HepG2 (cell line): ENCODE data around the gene RBCK1.
"Not testable (repeated sequence)": the region's sequence is repeated elsewhere in the genome, so short reads cannot be mapped to it uniquely, and the experiment has no call there.

Experiments
- CTCF ChIP-seq: sonication (generic); formaldehyde crosslinking; IDR thresholded peaks from 2 replicates; pipeline ENCODE4 v1.5.0; 2020; ENCODE audit warnings: mild to moderate bottlenecking, missing genetic modification reagents, moderate library complexity
- MXD4 ChIP-seq: IDR thresholded peaks from 2 replicates; pipeline ENCODE4 v1.6.1; 2016; ENCODE audit warnings: mild to moderate bottlenecking, missing biosample characterization, missing genetic modification reagents
- MYC ChIP-seq: sonication (generic); formaldehyde crosslinking; IDR thresholded peaks from 2 replicates; pipeline ENCODE4 v1.9.0; 2021; ENCODE audit warnings: missing genetic modification reagents, borderline replicate concordance
- NRL ChIP-seq: sonication (generic); formaldehyde crosslinking; IDR thresholded peaks from 2 replicates; pipeline ENCODE4 v1.5.0; 2020; ENCODE audit warnings: missing genetic modification reagents, mild to moderate bottlenecking, moderate library complexity, borderline replicate concordance
- PHF21A ChIP-seq: sonication (generic); formaldehyde crosslinking; IDR thresholded peaks from 2 replicates; pipeline ENCODE4 v1.5.0; 2020; ENCODE audit warnings: mild to moderate bottlenecking, missing genetic modification reagents
- TAF1 ChIP-seq: sonication (generic); formaldehyde crosslinking; IDR thresholded peaks from 2 replicates; pipeline ENCODE4 v1.4.0; 2020; ENCODE audit warnings: missing genetic modification reagents
- ZNF280B ChIP-seq: sonication (generic); formaldehyde crosslinking; IDR thresholded peaks from 2 replicates; pipeline ENCODE4 v1.5.0; 2020; ENCODE audit warnings: missing genetic modification reagents, mild to moderate bottlenecking, borderline replicate concordance
- ZNF552 ChIP-seq: sonication (generic); formaldehyde crosslinking; IDR thresholded peaks from 2 replicates; pipeline ENCODE4 v1.9.0; 2022; ENCODE audit warnings: missing genetic modification reagents, mild to moderate bottlenecking, borderline replicate concordance
- ZNF580 ChIP-seq: IDR thresholded peaks from 2 replicates; pipeline ENCODE4 v1.6.1; 2016; ENCODE audit warnings: low read depth, borderline replicate concordance
- ZNF746 ChIP-seq: sonication (generic); formaldehyde crosslinking; IDR thresholded peaks from 2 replicates; pipeline ENCODE4 v1.8.0; 2022; ENCODE audit warnings: mild to moderate bottlenecking, missing genetic modification reagents
- ZSCAN29 ChIP-seq: sonication (generic); formaldehyde crosslinking; conservative IDR thresholded peaks from 2 replicates; pipeline ENCODE4 v1.4.0; 2020; ENCODE audit warnings: mild to moderate bottlenecking, missing genetic modification reagents
- TF ChIP-seq, protein P1 (sequence below): IDR thresholded peaks from 2 replicates; pipeline ENCODE4 v1.6.1; 2016
- TF ChIP-seq, protein P2 (sequence below): sonication (generic); formaldehyde crosslinking; IDR thresholded peaks from 2 replicates; pipeline ENCODE4 v1.4.0; 2020; ENCODE audit warnings: missing genetic modification reagents
- TF ChIP-seq, protein P3 (sequence below): sonication (generic); formaldehyde crosslinking; IDR thresholded peaks from 2 replicates; pipeline ENCODE4 v1.8.1; 2023; ENCODE audit warnings: missing genetic modification reagents, inconsistent platforms, borderline replicate concordance

- TF ChIP-seq MYC (CRISPR knock-in tag); ZNF580 (CRISPR knock-in tag); MXD4; ZNF552 (CRISPR knock-in tag); CTCF (CRISPR knock-in tag); TAF1 (CRISPR knock-in tag); NRL (CRISPR knock-in tag); ZNF280B (CRISPR knock-in tag); ZSCAN29; ZNF746 (CRISPR knock-in tag); PHF21A (CRISPR knock-in tag): not testable (repeated sequence)
- TF ChIP-seq, protein P1, sequence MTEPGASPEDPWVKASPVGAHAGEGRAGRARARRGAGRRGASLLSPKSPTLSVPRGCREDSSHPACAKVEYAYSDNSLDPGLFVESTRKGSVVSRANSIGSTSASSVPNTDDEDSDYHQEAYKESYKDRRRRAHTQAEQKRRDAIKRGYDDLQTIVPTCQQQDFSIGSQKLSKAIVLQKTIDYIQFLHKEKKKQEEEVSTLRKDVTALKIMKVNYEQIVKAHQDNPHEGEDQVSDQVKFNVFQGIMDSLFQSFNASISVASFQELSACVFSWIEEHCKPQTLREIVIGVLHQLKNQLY (CRISPR knock-in tag): not testable (repeated sequence)
- TF ChIP-seq, protein P2, sequence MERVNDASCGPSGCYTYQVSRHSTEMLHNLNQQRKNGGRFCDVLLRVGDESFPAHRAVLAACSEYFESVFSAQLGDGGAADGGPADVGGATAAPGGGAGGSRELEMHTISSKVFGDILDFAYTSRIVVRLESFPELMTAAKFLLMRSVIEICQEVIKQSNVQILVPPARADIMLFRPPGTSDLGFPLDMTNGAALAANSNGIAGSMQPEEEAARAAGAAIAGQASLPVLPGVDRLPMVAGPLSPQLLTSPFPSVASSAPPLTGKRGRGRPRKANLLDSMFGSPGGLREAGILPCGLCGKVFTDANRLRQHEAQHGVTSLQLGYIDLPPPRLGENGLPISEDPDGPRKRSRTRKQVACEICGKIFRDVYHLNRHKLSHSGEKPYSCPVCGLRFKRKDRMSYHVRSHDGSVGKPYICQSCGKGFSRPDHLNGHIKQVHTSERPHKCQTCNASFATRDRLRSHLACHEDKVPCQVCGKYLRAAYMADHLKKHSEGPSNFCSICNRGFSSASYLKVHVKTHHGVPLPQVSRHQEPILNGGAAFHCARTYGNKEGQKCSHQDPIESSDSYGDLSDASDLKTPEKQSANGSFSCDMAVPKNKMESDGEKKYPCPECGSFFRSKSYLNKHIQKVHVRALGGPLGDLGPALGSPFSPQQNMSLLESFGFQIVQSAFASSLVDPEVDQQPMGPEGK: not testable (repeated sequence)
- TF ChIP-seq, protein P3, sequence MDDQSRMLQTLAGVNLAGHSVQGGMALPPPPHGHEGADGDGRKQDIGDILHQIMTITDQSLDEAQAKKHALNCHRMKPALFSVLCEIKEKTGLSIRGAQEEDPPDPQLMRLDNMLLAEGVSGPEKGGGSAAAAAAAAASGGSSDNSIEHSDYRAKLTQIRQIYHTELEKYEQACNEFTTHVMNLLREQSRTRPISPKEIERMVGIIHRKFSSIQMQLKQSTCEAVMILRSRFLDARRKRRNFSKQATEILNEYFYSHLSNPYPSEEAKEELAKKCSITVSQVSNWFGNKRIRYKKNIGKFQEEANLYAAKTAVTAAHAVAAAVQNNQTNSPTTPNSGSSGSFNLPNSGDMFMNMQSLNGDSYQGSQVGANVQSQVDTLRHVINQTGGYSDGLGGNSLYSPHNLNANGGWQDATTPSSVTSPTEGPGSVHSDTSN: not testable (repeated sequence)
Observed at GRCh38 chr20:386634-387033, 21.5 kb upstream of the RBCK1 start.
